LHCN-M2 (cell line): ENCODE measurements around the gene CLEC2L. TPM values are rescaled to one million over a fixed set of nuclear protein-coding genes. Genes with fewer than 3 reads are reported as not detected.
"Not testable (repeated sequence)": the region's sequence is repeated elsewhere in the genome, so short reads cannot be mapped to it uniquely, and the experiment has no call there.

ENCODE experiments used
- DNase-seq: peaks from one replicate; pipeline ENCODE4 v3.0.0-alpha.2; 2012; ENCODE audit warnings: low read depth
- total RNA-seq: library from RNA; depleted of rRNA; stranded (reverse); fragments of >200 nt; gene quantifications from 2 replicates; pipeline ENCODE4 v1.2.3, GENCODE V29; 2014

CLEC2L gene
- total RNA-seq, 1 experiment from 2014 or later = not detected

DNA sequence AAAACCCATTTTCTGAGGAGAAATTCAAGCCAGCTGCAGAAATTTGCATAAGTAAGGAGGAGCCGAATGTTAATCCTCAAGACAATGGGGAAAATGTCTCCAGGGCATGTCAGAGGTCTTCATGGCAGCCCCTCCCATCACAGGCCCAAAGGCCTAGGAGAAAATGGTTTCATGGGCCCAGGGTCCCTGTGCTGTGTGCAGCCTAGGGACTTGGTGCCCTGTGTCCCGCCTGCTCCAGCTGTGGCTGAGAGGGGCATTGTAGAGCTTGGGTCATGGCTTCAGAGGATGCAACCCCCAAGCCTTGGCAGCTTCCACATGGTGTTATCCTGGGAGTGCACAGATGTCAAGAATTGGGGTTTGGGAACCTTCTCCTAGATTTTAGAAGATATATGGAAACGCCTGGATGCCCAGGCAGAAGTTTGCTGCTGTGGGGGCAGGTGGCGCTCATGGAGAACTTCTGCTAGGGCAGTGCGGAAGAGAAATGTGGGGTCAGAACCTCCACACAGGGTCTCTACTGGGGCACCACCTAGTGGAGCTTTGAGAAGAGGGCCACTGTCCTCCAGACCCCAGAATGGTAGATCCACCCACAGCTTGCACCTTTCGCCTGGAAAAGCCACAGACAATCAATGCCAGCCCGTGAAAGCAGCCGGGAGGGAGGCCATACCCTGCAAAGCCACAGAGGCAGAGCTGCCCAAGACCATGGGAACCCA lies 30.7 kb downstream of the CLEC2L start:
- DNase-seq = not testable (repeated sequence)

DNA sequence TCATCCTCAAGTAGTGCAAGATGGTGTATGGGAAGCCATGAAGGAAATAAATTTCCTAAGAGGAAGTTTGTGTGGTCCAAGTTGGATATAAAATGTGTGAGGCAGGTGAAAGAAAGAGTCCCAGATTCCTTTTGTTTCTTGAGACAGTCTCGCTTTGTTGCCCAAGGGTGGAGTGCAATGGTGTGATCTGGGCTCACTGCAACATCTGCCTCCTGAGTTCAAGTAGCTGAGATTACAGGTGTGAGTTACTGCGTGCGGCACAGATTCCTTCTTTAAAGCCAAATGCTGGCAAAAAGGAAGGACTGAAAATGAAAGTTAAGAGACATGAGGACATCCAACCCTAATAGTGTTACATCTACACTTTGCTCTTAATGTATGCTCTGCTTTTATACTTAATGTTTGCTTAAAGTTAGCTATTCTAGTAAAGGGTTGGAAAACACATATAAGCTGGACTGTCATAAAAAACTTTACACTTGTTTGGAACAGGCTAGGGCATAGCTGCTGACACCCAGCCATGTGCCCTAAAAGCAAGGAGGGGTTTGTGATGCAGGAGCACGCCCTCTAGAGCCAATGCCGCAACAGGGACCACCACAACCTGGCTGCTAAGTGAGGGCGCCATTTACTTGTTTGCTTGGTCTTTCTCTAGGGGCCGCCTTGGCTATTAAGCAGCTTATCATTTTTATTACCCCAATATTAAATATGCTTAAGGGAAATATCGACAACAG lies 34.5 kb downstream of the CLEC2L start:
- no peak for DNase-seq

- no peak for DNase-seq
Measured at GRCh38 chr7:139559364-139560105, 36.0 kb downstream of the CLEC2L start.

DNA sequence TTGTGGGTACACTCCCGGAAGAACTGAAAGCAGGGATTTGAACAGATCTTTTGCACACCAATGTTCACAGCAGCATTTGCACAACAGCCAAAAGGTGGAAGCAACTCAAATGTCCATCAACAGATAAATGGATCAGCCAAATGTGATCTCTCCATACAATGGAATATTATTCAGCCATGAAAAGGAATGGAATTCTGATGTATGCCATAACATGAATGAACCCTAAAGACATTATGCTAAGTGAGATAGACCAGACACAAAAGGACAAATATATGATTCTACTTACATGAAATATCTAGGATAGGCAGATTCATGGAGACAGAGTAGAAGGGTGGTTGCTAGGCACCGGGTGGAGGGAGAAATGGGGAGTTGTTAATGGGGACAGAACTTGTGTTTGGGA lies 36.7 kb downstream of the CLEC2L start:
- DNase-seq = no peak

- no peak for DNase-seq
Measured at GRCh38 chr7:139560678-139561077, 37.2 kb downstream of the CLEC2L start.

DNA sequence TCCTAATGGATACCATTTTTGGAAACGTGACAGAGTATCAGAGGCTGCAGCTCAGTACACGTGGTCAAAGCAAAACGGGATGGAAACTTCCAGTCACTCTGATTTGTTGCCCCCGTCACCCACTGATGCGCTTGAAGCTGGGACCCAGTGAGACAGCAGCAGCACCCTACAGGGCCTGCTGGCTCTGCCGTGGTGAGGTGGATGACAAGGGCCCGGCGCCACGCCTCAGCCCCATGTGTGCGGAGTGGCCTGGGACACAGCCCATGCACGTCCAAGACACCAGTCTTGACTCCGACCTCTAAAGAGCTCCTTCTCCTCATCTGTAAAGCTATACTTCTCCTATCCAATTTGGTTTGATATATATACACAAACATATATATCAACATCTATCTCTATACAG lies 39.0 kb downstream of the CLEC2L start:
- no peak for DNase-seq

GRCh38 chr7:139562961-139563565 lies 39.6 kb downstream of the CLEC2L start:
- no peak for DNase-seq

DNA sequence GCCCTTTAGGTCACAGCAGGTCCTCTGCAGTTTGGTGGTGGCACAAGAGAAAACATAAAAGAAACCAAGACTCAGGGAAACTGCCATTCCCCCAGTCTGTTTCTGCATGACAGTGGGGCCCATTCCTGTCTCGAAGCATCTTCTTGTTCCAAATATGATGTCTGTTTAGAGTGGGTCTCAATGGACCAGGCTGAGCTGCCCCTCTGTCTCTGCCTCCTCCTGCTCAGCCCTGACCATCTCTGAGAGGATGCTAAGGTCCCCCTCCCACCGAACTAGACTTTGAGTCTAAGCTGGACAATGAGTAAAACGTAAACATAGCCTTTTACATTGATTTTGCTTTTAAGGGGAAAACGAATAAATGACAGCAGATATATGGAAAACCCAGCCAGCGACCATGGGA lies 40.4 kb downstream of the CLEC2L start:
- no peak for DNase-seq

DNA sequence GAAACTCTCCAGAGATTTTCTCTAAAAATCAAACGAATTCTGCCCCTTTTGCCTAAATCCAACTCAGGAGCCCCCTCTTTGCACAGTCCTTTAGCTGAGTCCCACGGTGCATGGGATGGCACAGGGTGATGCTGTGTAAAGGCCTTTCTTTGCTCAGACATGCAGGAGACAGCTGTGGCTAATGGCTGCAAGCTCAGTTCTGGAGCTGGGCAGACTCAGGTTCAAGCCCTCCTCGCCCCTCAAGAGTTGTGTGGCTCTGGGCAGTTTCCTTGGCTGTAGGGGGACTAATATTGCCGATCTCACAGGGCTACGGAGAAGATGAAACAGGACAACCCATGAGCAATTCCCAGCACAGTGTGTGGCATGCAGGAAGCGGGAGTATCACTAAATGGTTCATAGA lies 42.6 kb downstream of the CLEC2L start:
- no peak for DNase-seq

DNA sequence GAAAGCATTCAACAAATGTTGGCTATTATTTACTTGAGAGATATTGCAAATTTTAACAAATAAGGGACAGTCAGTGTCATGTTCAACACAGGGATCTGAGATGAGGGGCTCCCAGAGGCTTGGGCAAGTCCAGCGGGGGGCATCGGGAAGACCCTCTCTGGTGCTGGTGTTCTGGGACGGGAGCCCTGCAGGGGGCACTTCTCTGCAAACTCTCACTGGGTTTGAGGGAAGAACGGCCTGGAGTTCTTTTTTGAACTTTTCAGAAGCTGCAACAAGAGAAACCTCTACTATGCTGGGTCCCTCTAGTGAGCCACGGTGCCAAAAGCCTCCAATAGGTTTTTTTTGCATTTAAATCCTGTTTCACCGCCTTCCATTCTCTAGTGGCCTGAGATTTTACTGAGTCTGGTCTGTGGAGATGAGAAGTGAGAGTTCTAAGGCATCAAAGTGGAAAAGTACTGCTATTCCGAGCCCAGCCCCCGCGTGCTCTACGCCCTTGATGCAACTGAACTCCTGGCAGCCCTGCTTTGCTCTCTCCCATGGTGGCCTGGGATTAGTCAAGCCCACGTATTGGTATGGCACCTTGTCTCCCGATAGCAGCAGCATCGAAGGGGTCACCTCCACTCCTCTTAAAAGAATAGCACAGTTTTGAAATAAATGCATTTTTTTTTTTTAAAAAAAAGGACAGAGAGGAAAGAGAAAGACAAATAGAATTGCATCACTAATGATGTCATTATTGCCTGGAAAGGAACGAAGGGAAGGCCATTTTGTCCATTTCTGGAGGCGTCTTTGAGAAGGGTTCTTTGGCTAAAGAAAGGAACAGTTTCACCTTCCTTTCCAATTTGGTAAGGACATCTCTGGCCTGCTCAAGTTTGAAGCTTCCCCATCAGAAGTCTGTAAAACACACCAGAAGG lies 43.5 kb downstream of the CLEC2L start:
- no peak for DNase-seq

DNA sequence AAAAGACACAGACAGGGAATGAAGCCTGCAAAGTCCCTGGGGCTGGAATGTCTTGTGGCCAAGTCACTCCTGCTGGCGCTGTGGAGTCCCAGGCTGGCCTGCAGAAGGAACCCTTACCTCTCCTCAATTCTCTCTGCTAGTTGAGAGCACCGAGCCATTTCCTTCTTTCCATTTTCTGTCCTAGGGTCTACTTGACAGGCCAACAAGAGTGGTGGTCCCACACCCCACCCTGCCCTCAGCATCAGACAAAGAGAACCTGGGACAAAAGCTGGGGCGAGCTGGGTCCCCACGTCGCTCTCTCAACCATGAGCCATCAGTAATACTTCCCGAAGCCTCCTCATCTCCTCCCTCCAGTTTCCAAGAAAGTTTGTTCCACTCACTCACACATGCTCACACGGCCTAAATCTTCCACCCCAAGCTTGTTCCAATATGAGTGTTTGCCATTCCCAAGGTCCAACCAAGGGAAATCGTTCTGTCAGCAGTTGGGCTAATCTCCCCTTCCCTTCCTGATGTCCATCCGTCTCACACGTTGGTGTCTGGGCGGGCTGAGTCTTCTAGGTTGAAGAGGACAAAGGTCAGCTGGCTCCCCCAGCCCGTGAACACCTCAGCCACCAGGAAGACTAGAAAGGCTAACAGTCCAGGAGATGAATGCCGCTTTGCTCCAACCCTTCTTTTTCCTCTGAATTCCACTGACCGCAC lies 44.3 kb downstream of the CLEC2L start:
- DNase-seq = no peak

- no peak for DNase-seq
Measured at GRCh38 chr7:139568346-139568675, 44.8 kb downstream of the CLEC2L start.

DNA sequence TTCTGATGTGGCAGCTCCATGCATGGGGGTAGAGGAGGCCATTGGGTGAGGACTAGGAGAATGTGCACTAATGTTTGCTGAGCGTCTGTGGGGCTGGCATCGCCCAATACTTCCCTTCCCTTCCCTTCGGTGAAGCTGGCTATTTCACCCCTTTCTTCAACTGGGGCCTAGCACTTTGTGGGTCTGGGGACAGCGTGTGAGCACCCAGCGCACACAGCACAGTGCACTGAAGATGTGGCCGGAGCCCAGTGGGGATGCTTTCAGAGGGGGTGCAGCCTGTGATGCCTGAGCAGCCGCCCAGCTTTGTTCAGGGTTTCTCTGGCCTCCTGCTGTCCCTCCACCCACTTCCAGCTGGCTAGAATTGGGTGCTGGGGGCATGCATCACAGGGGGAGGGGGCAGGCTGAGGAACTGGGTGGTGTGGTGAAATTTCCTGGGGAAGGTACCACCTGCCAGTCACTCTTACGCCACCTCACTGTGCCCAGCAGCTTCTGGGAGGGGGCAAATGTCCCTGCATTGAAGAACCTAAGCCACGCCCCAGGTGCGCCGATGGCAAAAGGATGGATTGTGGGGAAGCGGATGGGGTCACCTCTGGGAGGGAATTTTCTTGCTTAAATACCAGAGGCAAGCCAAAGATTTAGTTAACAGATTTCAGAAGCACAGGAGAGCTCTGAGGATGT lies 45.5 kb downstream of the CLEC2L start:
- no peak for DNase-seq

DNA sequence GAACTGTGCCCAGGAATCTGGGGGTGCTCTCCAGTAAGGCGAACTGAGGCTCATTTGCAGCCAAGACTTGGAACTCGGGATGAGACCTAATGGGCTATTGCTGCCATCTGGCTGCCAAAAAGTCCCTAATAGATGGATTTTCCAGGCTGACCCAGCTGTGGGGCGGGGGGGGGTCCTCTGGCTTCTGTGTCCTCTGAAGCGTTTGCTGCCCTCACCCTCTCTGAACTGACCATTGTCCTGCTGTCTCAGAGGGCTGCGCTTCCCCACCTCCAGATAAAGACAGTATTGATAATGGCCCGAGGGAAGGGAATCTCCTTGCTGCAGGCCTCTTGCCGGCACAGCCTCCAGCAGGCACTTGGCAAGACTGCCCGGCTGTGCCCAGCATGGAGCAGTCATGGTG lies 46.6 kb downstream of the CLEC2L start:
- no peak for DNase-seq

GRCh38 chr7:139570626-139571025 lies 47.1 kb downstream of the CLEC2L start:
- DNase-seq = no peak

- DNase-seq = no peak
Measured at GRCh38 chr7:139571190-139571589, 47.7 kb downstream of the CLEC2L start.

DNA sequence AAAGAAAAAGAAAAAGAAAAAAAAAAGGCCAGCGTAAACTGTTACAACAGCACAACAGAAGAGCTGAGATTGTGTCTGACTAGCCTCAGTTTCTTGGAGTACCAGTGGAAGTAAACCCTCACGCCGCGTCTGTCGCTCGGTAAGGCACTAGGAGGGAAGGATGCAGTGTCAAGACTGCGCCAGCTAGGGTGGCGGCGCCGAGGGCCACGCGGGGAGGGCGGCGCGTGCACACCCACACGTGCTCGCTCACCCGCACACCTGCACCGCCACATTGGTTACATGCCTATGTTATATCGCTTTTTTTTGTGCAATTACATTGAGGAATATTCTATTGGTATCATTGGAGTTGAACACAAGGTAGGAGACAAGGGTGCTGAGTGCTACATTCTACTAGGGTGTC lies 48.2 kb downstream of the CLEC2L start:
- no peak for DNase-seq

DNA sequence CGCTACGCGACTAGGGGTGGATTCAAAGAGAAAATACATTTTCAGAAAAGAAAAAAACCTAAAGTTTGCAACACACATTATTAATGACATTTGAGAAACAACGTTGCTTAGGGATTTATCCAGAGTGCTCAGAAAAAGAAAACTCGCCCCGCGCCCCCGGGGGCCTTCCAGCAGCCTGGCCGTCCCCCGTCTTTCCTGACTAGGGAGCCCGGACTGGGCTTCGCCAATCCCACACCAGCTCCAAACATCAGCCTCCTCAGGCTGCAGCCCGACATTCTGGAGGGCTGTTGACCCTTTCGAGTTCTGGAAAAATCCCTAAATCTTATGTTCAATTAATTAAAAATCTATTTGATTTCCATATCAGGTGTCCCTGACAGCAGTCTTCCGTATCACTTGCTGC lies 48.6 kb downstream of the CLEC2L start:
- no peak for DNase-seq

DNA sequence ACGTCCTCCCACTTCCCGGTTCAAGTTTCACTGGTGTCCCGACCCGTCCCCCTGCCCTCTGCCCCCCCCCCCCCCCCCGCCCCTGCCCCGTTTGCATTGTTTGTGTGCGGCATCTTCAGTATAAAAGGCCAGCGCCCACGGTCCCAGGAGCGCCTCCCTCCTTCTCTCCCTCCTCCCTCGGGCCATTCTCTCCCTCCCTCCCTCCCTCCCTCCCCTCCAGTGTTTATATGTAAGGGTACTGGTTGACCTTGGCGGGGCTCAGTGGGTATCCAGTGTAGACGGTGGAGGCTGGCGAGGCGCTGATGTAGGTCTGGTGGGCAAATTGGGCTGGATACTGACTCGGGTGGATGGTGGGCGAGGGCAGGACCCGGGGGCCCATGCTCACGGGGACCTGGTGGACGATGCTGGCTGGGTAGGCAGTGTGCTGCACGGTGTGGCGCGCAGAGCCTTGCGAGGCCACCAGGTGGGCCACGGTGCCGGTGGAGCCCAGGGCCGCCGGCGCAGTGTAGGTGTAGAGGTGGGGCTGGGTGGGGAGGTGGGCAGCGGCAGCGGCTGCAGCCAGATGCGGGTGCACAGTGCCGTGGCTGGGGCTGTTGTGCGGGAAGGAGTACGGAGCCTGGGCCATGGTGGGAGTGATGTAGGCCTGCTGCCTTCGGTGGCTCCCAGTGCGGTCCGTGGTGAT lies 49.4 kb downstream of the CLEC2L start:
- no peak for DNase-seq
